Measurements from ENCODE around the gene EVI2A.
"Not testable (repeated sequence)": the region's sequence is repeated elsewhere in the genome, so short reads cannot be mapped to it uniquely, and the experiment has no call there.

Gene EVI2A, protein sequence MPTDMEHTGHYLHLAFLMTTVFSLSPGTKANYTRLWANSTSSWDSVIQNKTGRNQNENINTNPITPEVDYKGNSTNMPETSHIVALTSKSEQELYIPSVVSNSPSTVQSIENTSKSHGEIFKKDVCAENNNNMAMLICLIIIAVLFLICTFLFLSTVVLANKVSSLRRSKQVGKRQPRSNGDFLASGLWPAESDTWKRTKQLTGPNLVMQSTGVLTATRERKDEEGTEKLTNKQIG

DNA sequence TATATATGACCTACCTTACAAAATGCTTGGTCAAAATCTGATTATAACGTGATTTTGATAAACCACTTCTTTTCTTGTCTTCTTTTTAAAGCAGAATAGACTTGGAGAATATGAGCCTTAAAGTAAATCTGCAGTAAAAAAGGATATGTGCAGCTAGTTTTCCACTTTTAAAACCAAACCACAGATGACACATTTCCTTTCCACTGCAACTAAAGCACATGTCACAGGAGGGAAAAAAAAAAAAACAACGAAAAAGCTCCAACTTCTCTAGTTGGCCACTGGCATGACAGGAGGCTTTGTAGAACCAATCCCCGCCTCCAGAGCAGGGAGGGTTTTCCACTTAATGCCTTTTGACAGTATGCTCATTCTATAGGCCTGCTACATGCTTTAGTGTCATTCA lies at the start of gene EVI2A:
Gene EVI2A, minus strand, starts transcription at position 142 of the 400 bp plus-strand sequence. CDS start 2,609 bp downstream, outside the sequence.
- peak; percentile 20 to 53 for DNase-seq (ENCODE audit: low read depth in 1 of 2, low spot score in 1 of 2)

DNA sequence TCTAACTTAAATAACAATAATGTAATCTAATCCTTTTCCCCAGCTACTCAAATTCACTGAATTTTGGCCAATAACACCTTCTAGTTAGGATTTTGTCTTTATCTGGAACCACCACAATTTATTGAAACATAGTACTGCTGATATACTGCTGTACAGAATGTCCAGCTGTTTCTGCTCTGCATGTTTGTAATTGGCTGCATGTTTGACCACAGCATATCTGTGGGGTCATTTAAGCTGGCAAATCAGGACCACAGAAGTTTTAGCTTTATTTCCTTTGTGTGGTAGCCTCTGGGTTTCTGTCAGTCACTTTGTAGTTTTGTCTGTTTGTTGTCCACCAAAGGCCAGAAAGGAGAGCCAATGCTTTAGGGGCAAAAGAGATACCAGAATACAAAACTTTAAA lies 47.8 kb upstream of the EVI2A start:
- DNase-seq (ENCODE audit: low read depth in 1 of 2, low spot score in 1 of 2), result no peak

DNA sequence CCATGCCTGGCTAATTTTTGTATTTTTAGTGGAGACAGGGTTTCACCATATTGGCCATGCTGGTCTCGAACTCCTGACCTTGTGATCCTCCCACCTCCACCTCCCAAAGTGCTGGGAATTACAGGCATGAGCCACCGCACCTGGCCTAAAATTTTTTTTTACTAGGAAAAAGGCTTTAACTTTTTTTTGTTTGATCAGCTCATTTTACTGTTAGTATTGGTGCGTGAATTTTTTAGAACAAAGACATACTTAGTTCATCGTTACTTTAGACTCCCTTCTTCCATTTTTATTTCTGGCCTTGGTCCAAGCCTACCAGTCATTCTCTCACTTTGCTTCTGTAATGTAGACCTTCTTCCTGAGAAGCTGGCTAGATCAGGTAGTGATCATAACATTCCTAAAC lies 44.7 kb upstream of the EVI2A start:
- DNase-seq (ENCODE audit: low read depth in 1 of 2, low spot score in 1 of 2), result no peak

DNA sequence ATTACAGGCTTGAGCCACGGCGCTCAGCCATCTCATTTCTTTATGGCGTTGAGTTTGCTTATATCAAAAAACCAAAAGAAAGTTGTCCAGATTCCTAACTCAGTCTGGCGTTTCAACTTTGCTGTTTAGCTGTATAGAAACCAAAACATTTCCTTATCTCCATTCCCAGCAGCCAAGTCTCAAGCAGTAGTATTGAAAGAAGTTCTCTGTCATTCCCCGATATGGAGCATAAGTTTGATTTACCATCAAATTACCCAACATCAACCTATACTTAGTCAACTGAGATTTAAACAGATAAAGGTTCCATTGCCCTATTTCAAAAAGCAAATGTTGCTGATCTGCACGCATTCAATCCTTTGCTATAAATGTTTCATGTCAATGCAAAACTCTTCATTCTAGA lies 42.6 kb upstream of the EVI2A start:
- no peak for DNase-seq (ENCODE audit: low read depth in 1 of 2, low spot score in 1 of 2)

DNA sequence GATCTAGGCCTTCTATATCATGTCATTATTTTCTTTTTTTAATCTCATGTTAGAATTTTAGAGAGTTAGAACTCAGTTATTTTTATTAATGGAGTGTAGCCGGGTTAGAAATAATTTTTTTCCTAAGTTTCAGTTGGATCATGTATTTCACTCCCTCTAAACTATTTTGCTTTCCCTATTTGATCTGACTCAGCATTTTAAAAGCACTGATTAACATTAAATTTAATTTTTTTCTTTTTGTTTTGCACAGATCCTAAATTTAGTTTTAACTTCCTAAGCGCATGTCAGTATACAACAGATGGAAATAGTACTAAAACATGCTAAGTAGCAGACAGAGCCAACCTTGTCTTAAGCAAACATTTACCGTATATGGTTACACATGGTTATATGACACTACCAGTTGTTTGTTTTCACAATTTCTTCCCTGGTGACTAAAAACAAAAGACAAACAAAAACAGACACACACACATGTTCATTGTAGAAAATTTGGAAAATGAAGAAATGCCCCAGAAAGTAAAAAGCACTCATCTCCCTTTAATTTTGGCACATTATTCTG lies 36.5 kb upstream of the EVI2A start:
- no peak for DNase-seq (ENCODE audit: low read depth in 1 of 2, low spot score in 1 of 2)

DNA sequence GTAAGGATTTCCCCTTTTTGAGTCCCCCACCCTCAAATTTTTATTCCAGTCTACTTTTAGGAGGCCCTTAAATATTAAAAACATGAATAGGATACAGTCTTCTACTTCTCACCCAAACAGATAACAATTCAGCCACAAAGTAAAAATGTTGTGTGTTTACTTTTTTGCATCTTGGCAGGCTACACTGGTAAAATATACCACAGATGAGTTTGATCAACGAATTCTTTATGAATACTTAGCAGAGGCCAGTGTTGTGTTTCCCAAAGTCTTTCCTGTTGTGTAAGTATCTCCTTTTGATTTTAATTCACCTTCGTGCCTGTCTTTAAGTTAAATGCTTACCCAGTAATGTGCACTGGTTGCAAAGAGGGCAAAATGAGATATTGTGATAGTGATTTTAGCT lies 35.7 kb upstream of the EVI2A start:
- no peak for DNase-seq (ENCODE audit: low read depth in 1 of 2, low spot score in 1 of 2)

DNA sequence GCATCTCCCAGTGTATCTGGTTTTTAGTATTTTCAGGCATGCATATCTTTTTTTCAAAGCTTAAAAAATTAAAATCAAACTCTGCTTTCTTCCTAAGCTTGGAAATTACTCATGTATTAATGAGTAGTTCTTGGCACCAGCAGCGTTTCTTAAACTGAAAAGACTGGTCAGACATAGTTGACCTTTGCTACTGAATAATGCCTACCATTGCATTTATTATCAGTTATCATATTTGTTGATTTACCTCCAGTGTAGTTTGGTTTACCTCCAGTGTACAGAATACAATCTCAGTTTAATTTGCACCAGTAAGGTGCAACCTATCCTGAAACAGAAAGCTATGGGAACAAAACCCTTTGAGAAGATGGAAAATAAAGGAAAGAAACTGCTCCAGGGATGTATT lies 34.5 kb upstream of the EVI2A start:
- no peak for DNase-seq (ENCODE audit: low read depth in 1 of 2, low spot score in 1 of 2)

DNA sequence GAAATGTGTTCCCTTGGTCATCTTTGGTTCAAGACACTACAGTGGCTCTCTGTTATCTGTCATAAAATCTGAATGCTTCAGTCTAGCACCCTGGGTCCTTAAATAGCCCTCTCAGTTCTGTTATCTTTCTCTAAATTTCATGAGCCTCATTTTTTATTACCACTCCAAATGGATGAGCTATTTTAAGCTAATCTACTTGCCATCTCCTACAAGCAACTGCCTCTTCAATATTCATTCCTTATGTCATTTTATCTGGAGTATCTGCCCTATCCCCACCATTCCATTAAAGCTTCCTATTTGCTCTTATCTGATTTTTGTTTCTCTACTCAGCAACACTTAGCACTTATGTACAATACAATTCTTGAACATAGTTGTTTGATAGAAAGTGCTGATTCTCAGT lies 28.0 kb upstream of the EVI2A start:
- DNase-seq (ENCODE audit: low read depth in 1 of 2, low spot score in 1 of 2), result no peak

DNA sequence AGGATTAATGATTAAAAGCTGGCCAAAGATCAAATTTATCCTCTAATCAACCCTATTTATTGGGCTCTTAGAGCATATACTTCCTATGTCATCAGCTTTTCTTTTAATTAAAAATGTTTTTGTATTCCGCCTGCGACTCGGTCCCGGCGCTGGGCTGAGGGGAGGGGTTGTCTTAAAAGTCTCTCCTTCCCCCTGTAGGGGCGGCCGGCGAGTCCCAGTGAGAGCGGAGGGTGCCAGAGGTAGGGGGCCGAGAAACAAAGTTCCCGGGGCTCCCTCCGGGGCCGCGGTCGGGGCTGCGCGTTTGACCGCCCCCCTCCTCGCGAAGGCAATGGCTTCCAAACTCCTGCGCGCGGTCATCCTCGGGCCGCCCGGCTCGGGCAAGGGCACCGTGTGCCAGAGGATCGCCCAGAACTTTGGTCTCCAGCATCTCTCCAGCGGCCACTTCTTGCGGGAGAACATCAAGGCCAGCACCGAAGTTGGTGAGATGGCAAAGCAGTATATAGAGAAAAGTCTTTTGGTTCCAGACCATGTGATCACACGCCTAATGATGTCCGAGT lies 23.8 kb upstream of the EVI2A start:
- DNase-seq (ENCODE audit: low read depth in 1 of 2, low spot score in 1 of 2), result not testable (repeated sequence)

DNA sequence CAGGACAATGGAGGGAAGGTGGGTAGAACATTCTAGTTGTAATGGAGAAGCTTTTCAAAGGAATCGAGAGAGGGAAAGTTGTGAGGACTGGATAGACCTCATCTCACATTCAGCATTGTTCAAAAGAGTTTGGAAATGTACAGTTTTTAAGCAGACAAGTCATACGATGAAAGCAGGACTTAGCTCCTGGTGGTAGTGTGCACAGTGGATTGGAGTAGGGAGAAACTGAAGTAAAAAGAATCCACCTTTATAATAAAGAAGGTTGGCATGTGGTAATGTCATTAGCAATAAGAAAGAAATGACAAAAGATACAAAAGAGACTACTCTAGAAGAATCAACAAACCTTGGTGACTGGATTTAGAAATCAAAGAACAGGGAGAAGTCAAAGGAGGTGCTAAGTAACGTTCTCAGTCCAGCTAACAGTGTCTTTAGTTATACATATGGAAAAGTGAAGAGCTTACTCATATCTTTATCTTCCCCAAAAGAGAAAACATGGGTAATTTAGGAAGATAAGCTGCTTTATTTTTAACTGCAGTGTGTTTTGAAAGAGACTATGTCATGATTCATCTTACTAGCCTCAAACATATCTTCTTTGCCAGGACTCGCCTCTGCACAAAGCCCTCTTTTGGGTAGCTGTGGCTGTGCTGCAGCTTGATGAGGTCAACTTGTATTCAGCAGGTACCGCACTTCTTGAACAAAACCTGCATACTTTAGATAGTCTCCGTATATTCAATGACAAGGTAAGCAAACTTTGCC lies 18.7 kb upstream of the EVI2A start:
- no peak for DNase-seq (ENCODE audit: low read depth in 1 of 2, low spot score in 1 of 2)

DNA sequence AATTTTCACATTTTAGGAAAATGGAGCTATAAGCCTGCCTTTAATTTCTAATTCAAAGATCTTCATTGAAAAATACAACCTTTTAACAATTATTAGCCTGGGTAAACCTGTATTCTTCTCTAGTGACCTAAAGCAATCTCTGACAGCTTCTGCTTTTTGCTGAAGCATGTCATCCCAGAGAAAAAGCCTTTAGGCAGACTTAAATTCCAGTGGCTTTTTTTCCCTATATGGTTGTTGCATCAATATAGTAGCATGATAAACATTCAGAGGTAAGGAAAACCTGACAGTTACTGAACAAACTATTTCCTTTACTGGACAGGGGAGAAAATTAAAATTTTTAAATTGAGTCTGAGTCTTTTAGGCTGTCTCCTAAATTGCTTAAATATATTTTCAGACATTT lies 7.8 kb upstream of the EVI2A start:
- DNase-seq (ENCODE audit: low read depth in 1 of 2, low spot score in 1 of 2), result no peak

DNA sequence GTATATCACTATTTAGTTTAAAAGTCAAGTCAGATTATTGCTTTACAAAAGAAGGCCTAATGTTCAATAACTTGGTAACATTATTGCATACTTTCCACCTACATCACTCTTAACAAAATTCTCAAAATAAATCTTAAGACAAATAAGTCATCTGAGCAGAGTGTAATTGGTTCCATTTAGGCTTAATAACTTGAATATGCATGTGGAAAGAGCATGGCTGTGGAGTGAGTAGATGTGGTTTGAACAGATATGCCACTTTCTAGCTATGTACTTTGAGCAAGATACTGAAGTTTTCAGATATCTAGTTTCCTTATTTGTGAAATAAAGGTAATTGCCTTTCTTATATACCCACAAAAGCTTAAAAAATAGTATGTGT lies 6.7 kb upstream of the EVI2A start:
- DNase-seq (ENCODE audit: low read depth in 1 of 2, low spot score in 1 of 2), result no peak

DNA sequence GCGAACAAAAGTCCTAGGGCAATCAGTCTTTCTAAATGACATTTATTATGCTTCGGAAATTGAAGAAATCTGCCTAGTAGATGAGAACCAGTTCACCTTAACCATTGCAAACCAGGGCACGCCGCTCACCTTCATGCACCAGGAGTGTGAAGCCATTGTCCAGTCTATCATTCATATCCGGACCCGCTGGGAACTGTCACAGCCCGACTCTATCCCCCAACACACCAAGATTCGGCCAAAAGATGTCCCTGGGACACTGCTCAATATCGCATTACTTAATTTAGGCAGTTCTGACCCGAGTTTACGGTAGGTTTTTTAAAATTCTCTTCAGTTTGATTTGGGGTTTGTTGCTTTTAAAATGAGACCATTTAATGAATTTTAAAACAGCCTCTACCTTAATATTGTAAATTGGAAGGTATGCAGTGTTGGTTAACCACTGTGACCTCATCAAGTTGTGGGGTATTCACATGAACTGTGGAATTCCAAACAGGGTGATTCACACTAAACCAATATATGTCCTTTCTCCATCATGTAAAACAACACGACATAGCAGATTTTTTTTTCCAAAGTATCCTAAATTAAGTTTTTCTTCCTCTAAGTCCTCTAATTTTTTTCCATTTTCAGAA lies 6.2 kb upstream of the EVI2A start:
- DNase-seq (ENCODE audit: low read depth in 1 of 2, low spot score in 1 of 2), result no peak

DNA sequence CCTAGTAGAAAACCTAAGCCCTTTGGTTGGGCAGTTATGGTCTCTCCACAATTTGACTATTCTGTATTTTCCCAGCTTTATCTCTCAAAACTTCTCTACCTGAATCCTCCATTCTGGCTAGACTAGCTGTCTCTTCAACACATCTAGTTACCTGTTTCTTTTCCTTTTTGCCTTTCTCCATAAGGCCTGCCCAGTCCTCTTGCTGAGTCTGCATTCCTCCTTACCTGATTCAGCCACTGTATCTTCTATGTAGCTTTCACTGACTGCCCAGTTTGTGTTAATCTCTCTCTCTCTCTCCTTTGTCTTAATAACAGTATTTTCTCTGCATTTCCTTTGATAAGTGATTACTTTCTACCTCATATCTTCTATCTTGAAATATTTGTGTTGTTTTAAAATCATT lies 2.1 kb upstream of the EVI2A start:
- no peak for DNase-seq (ENCODE audit: low read depth in 1 of 2, low spot score in 1 of 2)

DNA sequence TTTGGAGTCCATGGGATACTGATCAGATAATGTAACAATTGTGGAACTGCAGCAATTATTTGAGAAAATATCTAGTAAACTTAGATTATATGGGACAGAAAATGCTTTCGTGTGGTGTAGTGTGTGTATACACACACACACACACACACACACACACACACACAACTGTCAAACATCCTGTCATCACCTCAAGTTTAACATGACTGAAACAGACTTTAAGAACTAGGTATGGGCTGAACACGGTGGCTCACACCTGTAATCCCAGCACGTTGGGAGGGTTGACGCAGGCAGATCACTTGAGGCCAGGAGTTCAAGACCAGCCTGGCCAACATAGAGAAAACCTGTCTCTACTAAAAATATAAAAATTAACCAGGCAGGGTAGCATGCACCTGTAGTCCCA lies 544 bp upstream of the EVI2A start:
- DNase-seq (ENCODE audit: low read depth in 1 of 2, low spot score in 1 of 2), result no peak

DNA sequence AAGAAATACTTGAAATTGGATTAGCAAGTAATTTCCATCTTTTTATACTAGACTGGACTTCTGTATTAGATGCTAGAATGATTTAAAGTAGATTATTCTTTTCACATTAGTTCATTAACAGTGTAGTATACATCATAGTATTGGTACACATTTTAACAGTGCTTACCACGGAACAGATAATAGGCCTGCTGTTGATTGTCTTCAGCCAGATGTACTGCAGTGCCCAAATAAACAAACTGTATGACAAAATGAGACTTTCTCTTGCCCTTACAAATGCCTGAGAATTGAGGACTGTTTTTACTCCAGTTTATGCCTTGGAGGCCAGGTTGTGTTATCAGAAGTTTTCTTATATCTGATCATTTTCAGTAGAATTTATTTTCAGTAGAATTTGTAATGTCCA lies 631 bp downstream of the EVI2A start:
- no peak for DNase-seq (ENCODE audit: low read depth in 1 of 2, low spot score in 1 of 2)

DNA sequence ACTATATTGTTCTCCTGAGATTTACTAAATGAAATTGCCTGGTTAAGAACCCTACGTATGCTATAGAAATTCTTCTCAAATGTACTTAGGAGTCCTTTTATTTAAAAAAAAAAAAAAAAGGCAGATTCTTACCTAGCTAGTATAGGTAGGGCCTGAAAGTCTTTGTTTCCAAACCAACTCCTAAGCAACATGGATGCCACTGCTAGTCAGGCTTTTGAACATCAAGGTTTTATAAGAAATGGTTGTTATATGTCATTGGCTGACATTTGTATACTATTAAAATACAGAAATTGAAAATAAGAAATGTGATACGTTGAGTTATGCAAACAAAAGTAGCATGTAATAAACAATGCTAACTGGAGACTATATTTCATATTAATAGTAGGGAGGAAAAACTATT lies 1.2 kb downstream of the EVI2A start:
- no peak for DNase-seq (ENCODE audit: low read depth in 1 of 2, low spot score in 1 of 2)

DNA sequence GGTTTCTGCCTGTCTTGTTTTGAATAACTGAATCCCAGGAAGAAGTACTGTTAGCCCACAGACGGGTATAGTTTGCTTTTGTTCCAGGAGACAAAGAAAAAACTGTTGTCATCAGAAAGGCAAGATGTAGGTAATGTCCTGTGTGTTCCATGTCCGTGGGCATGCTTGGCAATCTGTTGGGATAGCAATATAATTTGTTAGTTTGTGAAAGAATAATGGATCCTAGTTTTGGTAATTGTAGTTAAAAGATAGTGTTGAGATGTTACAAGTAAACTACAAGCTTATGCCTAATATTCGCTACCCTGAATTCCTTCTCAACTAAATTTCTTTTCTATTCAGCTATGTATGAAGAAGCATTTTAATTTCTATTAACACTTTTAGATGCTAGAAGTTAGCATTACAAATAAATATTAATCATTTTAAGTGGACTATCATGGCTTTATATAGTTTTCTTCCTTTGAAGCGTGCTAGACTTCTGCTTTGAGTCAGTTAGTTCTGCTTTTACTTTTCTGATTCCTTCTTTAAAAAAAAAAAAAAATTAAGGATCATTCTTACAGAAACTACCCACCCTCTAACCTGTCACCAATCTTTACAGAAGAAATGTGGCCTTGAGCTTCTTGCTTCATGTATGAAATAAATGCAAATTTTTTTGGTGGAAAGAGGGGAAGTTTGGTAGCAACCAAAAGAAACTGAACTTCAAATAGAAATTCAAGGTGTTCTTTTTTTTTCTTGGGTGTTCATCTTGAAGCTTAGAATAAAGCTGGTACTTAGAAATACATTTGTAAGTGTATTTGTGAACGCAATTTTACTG lies 2.4 kb downstream of the EVI2A start:
- no peak for DNase-seq (ENCODE audit: low read depth in 1 of 2, low spot score in 1 of 2)

DNA sequence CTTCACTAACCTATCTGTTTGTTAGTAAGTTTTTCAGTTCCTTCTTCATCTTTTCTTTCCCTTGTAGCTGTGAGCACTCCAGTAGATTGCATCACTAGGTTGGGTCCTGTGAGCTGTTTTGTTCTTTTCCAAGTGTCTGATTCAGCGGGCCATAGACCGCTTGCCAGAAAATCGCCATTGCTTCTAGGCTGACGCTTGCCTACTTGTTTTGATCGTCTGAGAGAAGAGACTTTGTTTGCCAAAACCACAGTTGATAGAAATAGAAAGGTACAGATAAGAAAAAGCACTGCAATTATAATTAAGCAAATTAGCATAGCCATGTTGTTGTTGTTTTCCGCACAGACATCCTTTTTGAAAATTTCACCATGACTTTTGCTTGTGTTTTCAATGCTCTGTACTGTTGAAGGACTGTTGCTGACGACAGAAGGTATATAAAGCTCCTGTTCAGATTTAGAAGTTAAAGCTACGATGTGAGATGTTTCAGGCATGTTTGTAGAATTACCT lies 3.1 kb downstream of the EVI2A start:
- DNase-seq (ENCODE audit: low read depth in 1 of 2, low spot score in 1 of 2), result peak; percentile 13 to 31

DNA sequence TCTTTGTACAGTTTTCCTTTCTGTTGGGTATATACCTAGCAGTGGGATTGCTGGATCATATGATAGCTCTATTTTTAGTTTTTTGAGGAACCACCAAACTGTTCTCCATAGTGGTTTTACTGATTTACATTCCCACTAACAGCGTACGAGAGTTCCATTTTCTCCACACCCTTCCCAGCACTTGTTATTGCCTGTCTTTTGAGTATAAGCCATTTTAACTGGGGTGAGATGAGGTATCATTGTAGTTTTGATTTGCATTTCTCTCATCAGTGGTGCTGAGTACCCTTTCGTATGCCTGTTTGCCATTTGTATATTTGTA lies 6.7 kb downstream of the EVI2A start:
- DNase-seq (ENCODE audit: low read depth in 1 of 2, low spot score in 1 of 2), result no peak

All from activated T-helper 1 cell treated with anti-CD3 and anti-CD28 coated beads, Interleukin-2, amount 50 U/mL, for 16 hours (primary cell).